HL-60 (cell line): ENCODE data around the gene FZD4.

Experiments used
- DNase-seq, 2 experiments: peaks; one replicate each; pipeline ENCODE4 v3.0.0-alpha.2; 2010 to 2020; ENCODE audit warnings: low read depth in 1 of 2, low spot score in 1 of 2
- H3K27ac ChIP-seq: fragments of 250-450 bp; sonication (Bioruptor Pico); replicated peaks from 2 replicates; pipeline ENCODE4 v1.5.1; 2020; ENCODE audit warnings: mild to moderate bottlenecking, moderate library complexity
- H3K27me3 ChIP-seq: fragments of 250-450 bp; sonication (Bioruptor Pico); 2 replicates; pipeline ENCODE4 v1.5.1; 2021; ENCODE audit warnings: mild to moderate bottlenecking, moderate library complexity; ENCODE audit not compliant: insufficient read depth, poor library complexity, severe bottlenecking
- H3K4me3 ChIP-seq: replicated peaks from 2 replicates; pipeline ENCODE4 v1.5.1; 2011; ENCODE audit warnings: mild to moderate bottlenecking, control low read depth, low read length; ENCODE audit not compliant: insufficient read depth
- CTCF ChIP-seq: IDR thresholded peaks from one replicate; pipeline ENCODE4 v1.5.1; 2011; ENCODE audit warnings: low read length, control low read depth, inconsistent platforms; ENCODE audit not compliant: insufficient read depth
- GABPA ChIP-seq: IDR thresholded peaks from 2 replicates; pipeline ENCODE4 v1.6.1; 2012; ENCODE audit warnings: low read depth
- POLR2AphosphoS5 ChIP-seq: IDR thresholded peaks from 2 replicates; pipeline ENCODE4 v1.6.1; 2012; ENCODE audit warnings: low read depth
- REST ChIP-seq: IDR thresholded peaks from 2 replicates; pipeline ENCODE4 v1.6.1; 2012; ENCODE audit warnings: low read depth; ENCODE audit not compliant: insufficient replicate concordance
- SPI1 ChIP-seq: IDR thresholded peaks from 2 replicates; pipeline ENCODE4 v1.6.1; 2012; ENCODE audit warnings: low read depth, mild to moderate bottlenecking, borderline replicate concordance

The FZD4 gene

DNA sequence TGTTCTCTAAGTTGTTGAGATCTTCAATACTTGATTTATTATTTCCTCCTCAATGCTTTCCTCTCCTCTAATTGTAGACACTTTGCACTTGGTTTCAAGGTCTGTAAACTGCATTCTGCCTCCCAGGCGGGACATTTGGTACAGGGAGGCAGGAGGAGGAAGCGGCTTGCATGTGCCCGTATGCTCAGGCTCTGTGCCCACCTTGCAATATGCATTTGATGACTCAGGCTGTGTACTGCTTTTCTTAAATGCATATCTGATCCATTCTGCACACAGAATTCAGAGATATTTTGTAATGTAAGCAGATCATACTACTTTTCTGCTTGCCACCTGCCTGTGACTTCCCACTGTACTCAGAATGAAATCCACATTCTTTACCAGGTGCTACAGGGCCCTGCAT lies 55.0 kb downstream of the FZD4 start:
- Histone ChIP-seq H3K27me3 (no peaks in the 10 kb centered on the region), H3K4me3 (no peak overlapping the region), H3K27ac (no peak overlapping the region)
- no peak for DNase-seq
- TF ChIP-seq POLR2AphosphoS5, result no peak

DNA sequence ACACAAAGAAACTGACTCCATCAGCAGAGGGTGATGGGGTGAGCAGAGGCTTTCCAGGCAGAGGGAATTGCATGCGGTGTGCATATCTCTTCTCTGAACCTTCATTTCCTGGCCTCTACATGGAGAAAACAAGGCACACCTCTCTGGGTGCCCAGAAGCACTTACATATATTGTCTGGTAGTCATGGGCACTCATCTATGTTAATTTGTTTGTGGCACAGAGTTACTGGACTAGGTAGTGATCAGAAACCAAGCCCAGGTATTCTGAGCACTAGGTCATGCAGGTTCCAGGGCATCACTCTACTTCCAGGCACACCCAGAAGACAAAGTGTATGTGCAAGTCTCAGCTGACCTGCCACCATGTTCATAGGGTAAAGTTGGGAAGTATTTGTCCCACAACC lies 56.5 kb downstream of the FZD4 start:
- no peak for TF ChIP-seq SPI1
- TF ChIP-seq REST, result no peak
- TF ChIP-seq CTCF, result no peak
- no peak for TF ChIP-seq GABPA
- no peak for TF ChIP-seq POLR2AphosphoS5
- Histone ChIP-seq H3K27me3 (no peaks in the 10 kb centered on the region), H3K27ac (no peak overlapping the region), H3K4me3 (no peak overlapping the region)
- DNase-seq, result no peak

DNA sequence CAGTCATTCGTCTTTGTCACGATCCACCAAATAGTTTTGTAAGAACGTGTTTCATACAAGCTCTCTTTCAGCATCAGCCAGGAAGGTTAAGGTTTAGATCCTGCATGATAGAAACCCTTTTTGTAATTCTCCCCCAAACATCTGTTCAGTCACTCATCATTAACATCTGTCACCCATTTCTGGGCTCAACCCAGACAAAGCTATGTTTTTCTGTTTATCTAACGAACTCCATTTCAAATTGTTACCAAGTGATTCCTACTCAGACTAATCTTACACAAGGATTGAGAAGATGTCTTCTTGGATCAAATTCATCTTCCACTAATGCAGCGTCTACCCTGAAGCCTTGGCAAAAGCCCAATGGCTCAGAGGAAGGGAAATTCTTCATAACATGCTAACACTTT lies 58.8 kb downstream of the FZD4 start:
- DNase-seq, result no peak

More for the DNA sequence above, 58.8 kb downstream of the FZD4 start:
- Histone ChIP-seq H3K4me3 (no peak overlapping the region), H3K27ac (no peak overlapping the region), H3K27me3 (no peaks in the 10 kb centered on the region)
- no peak for TF ChIP-seq REST
- no peak for TF ChIP-seq GABPA
- no peak for TF ChIP-seq SPI1
